ENCODE results near the gene EPHX1.
"Not testable (repeated sequence)": the region's sequence is repeated elsewhere in the genome, so short reads cannot be mapped to it uniquely, and the experiment has no call there.

Gene EPHX1

DNA sequence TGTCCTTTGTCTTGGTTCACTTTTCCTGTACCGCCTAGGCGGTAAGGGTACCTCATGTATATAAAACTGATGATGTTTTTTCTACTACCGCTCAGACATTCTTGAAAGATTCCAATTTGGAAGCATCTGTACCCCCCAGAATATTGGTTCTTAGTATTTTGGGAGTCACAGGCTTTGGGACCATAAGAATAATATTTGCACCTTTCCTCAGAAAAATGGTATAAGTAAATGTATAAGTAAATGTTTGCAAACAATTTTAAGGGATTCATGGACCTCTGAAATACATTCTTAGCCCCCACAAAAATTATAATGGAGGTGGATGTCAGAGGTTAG, 31.6 kb upstream of the EPHX1 start:
- H2AFZ ChIP-seq (ENCODE audit: low read length) = no peak overlapping the region
- H3K36me3 ChIP-seq (ENCODE audit: insufficient read depth, low read length) = peaks cover 6% of the 10 kb centered on the region; the same call in 1 of the 2 replicates

DNA sequence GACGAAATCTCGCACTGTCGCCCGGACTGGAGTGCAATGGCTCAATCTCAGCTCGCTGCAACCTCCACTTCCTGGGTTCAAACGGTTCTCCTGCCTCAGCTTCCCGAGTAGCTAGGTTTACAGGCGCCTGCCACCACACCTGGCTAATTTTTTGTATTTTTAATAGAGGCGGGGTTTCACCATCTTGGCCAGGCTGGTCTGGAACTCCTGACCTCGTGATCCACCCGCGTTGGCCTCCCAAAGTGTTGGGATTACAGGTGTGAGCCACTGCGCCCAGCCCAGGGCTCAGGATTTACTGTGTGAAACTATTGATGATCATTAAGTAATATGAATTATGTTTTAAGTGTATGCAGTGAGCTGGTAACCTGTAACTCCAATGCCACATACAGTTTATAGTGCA, 30.8 kb upstream of the EPHX1 start:
- peak overlapping the region; percentile 89 for H3K4me3 ChIP-seq (ENCODE audit: low read length, poor library complexity, severe bottlenecking)
- peaks cover 14% of the 10 kb centered on the region; the same call in 1 of the 2 replicates for H3K36me3 ChIP-seq (ENCODE audit: insufficient read depth, low read length)
- H3K4me1 ChIP-seq (ENCODE audit: insufficient read depth, low read length, poor library complexity, severe bottlenecking) = peaks cover 47% of the 10 kb centered on the region
- not testable (repeated sequence) for H3K9me3 ChIP-seq (ENCODE audit: insufficient read depth, low read depth, low read length); H3F3A ChIP-seq (ENCODE audit: low read depth); H3K27me3 ChIP-seq (ENCODE audit: insufficient read depth, low read length, poor library complexity, severe bottlenecking); H2AFZ ChIP-seq (ENCODE audit: low read length); H3K9me2 ChIP-seq (replicated peaks; ENCODE audit: low read depth, low read length)
- peaks cover 82% of the 10 kb centered on the region for H3K79me2 ChIP-seq (ENCODE audit: insufficient read depth, low read length)
- peak overlapping the region; percentile 73 for H3K4me2 ChIP-seq (ENCODE audit: low read depth, low read length, poor library complexity, severe bottlenecking)
- peaks cover 58% of the 10 kb centered on the region for H4K20me1 ChIP-seq (ENCODE audit: insufficient read depth, low read length, poor library complexity, severe bottlenecking)
- H3K9ac ChIP-seq (ENCODE audit: low read depth, low read length, poor library complexity, severe bottlenecking) = peak overlapping the region; percentile 96

More for the DNA sequence above, 31.6 kb upstream of the EPHX1 start:
- Histone ChIP-seq H3K4me1 (ENCODE audit: insufficient read depth, low read length, poor library complexity, severe bottlenecking) (peaks cover 47% of the 10 kb centered on the region), H3K4me2 (ENCODE audit: low read depth, low read length, poor library complexity, severe bottlenecking) (peak overlapping the region; percentile 73), H3K9me3 (ENCODE audit: insufficient read depth, low read depth, low read length) (no peaks in the 10 kb centered on the region), H3K27me3 (ENCODE audit: insufficient read depth, low read length, poor library complexity, severe bottlenecking) (no peaks in the 10 kb centered on the region), H3K79me2 (ENCODE audit: insufficient read depth, low read length) (peaks cover 73% of the 10 kb centered on the region), H3K4me3 (ENCODE audit: low read length, poor library complexity, severe bottlenecking) (peak overlapping the region; percentile 89), H3F3A (ENCODE audit: low read depth) (peaks cover 2% of the 10 kb centered on the region; the same call in 1 of the 2 replicates), H3K9ac (ENCODE audit: low read depth, low read length, poor library complexity, severe bottlenecking) (peak overlapping the region; percentile 96), H3K9me2 (replicated peaks; ENCODE audit: low read depth, low read length) (no peaks in the 10 kb centered on the region), H4K20me1 (ENCODE audit: insufficient read depth, low read length, poor library complexity, severe bottlenecking) (peaks cover 50% of the 10 kb centered on the region)
- TF ChIP-seq EZH2phosphoT487 (IDR thresholded peaks at IDR 0.05; ENCODE audit: borderline replicate concordance) = no peak
- TF ChIP-seq, protein P1, sequence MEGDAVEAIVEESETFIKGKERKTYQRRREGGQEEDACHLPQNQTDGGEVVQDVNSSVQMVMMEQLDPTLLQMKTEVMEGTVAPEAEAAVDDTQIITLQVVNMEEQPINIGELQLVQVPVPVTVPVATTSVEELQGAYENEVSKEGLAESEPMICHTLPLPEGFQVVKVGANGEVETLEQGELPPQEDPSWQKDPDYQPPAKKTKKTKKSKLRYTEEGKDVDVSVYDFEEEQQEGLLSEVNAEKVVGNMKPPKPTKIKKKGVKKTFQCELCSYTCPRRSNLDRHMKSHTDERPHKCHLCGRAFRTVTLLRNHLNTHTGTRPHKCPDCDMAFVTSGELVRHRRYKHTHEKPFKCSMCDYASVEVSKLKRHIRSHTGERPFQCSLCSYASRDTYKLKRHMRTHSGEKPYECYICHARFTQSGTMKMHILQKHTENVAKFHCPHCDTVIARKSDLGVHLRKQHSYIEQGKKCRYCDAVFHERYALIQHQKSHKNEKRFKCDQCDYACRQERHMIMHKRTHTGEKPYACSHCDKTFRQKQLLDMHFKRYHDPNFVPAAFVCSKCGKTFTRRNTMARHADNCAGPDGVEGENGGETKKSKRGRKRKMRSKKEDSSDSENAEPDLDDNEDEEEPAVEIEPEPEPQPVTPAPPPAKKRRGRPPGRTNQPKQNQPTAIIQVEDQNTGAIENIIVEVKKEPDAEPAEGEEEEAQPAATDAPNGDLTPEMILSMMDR (conservative IDR thresholded peaks at IDR 0.05; ENCODE audit: low read length) = no peak

DNA sequence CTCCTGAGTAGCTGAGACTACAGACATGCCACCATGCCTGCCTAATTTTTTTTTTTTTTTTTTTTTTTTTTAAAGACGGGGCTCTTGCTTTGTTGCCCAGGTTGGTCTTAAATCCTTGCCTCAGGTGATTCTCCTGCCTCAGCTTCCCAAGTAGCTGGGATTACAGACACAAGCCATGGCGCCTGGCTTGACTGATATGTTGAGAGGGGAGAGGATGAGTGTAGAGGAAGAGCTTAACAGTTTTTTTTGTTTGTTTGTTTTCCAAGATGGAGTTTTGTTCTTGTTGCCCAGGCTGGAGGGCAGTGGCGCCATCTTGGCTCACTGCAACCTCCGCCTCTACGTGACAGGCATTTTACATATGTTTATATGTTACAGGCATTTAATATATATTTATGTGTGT, 29.8 kb upstream of the EPHX1 start:
- Histone ChIP-seq H3F3A (ENCODE audit: low read depth) (peaks cover 2% of the 10 kb centered on the region; the same call in 1 of the 2 replicates), H3K27me3 (ENCODE audit: insufficient read depth, low read length, poor library complexity, severe bottlenecking) (no peaks in the 10 kb centered on the region), H3K9me2 (replicated peaks; ENCODE audit: low read depth, low read length) (no peaks in the 10 kb centered on the region), H3K79me2 (ENCODE audit: insufficient read depth, low read length) (peaks cover 92% of the 10 kb centered on the region), H3K4me1 (ENCODE audit: insufficient read depth, low read length, poor library complexity, severe bottlenecking) (peaks cover 46% of the 10 kb centered on the region), H3K9me3 (ENCODE audit: insufficient read depth, low read depth, low read length) (no peaks in the 10 kb centered on the region), H3K4me2 (ENCODE audit: low read depth, low read length, poor library complexity, severe bottlenecking) (peak overlapping the region; percentile 73), H2AFZ (ENCODE audit: low read length) (no peak overlapping the region), H4K20me1 (ENCODE audit: insufficient read depth, low read length, poor library complexity, severe bottlenecking) (peaks cover 63% of the 10 kb centered on the region), H3K4me3 (ENCODE audit: low read length, poor library complexity, severe bottlenecking) (peak overlapping the region; percentile 89), H3K36me3 (ENCODE audit: insufficient read depth, low read length) (peaks cover 20% of the 10 kb centered on the region; the same call in 1 of the 2 replicates), H3K9ac (ENCODE audit: low read depth, low read length, poor library complexity, severe bottlenecking) (peak overlapping the region; percentile 96)
- TF ChIP-seq, protein P1 (conservative IDR thresholded peaks at IDR 0.05; ENCODE audit: low read length) = no peak
- no peak for TF ChIP-seq EZH2phosphoT487 (IDR thresholded peaks at IDR 0.05; ENCODE audit: borderline replicate concordance)

DNA sequence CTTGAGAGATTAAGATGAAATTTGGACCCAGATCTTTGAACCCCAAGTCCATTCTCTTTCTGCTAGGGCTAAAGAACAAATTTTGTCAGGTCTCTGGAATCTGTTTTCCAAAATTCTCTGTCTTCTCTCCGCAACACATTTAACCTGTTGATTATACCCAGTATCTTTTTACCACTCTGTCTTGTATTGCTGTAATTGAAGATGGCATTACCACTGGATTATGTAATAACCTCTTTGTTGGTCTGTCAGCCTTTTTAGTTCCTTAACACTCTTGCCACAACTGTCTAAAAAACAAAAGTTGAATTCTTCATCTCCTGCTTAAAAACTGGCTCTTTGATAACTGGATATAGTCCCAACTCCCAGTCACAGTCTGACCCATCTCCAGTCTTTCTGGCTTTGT, 29.3 kb upstream of the EPHX1 start:
- Histone ChIP-seq H3K9ac (ENCODE audit: low read depth, low read length, poor library complexity, severe bottlenecking) (no peak overlapping the region), H3K4me3 (ENCODE audit: low read length, poor library complexity, severe bottlenecking) (peak overlapping the region; percentile 89), H3F3A (ENCODE audit: low read depth) (peaks cover 2% of the 10 kb centered on the region; the same call in 1 of the 2 replicates), H4K20me1 (ENCODE audit: insufficient read depth, low read length, poor library complexity, severe bottlenecking) (peaks cover 64% of the 10 kb centered on the region), H3K36me3 (ENCODE audit: insufficient read depth, low read length) (peaks cover 23% of the 10 kb centered on the region; the same call in 1 of the 2 replicates), H3K79me2 (ENCODE audit: insufficient read depth, low read length) (peaks cover 96% of the 10 kb centered on the region), H3K9me3 (ENCODE audit: insufficient read depth, low read depth, low read length) (no peaks in the 10 kb centered on the region), H2AFZ (ENCODE audit: low read length) (no peak overlapping the region), H3K4me2 (ENCODE audit: low read depth, low read length, poor library complexity, severe bottlenecking) (peak overlapping the region; percentile 73), H3K9me2 (replicated peaks; ENCODE audit: low read depth, low read length) (no peaks in the 10 kb centered on the region), H3K27me3 (ENCODE audit: insufficient read depth, low read length, poor library complexity, severe bottlenecking) (no peaks in the 10 kb centered on the region), H3K4me1 (ENCODE audit: insufficient read depth, low read length, poor library complexity, severe bottlenecking) (peaks cover 46% of the 10 kb centered on the region)
- TF ChIP-seq EZH2phosphoT487 (IDR thresholded peaks at IDR 0.05; ENCODE audit: borderline replicate concordance) = no peak
- TF ChIP-seq, protein P1 (conservative IDR thresholded peaks at IDR 0.05; ENCODE audit: low read length) = no peak

DNA sequence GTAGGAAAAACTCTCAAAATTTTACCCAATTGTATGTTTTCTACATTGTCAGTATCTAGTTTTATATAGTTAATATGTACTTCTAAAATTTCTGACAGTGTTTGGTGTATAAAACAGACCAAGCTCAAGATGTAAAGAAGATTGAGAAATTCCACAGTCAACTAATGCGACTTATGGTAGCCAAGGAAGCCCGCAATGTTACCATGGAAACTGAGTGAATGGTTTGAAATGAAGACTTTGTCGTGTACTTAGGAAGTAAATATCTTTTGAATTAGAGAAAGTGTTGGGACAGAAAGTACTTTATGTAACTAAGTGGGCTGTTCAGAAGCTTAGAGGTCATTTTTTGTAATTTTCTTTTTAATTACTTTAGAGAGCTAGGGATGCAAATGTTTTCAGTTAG, 20.8 kb upstream of the EPHX1 start:
- not testable (repeated sequence) for H2AFZ ChIP-seq (ENCODE audit: low read length); H3K9me2 ChIP-seq (replicated peaks; ENCODE audit: low read depth, low read length); H3K9me3 ChIP-seq (ENCODE audit: insufficient read depth, low read depth, low read length); H3K4me1 ChIP-seq (ENCODE audit: insufficient read depth, low read length, poor library complexity, severe bottlenecking); H3K4me2 ChIP-seq (ENCODE audit: low read depth, low read length, poor library complexity, severe bottlenecking); H3K27me3 ChIP-seq (ENCODE audit: insufficient read depth, low read length, poor library complexity, severe bottlenecking); H3K9ac ChIP-seq (ENCODE audit: low read depth, low read length, poor library complexity, severe bottlenecking); H3K4me3 ChIP-seq (ENCODE audit: low read length, poor library complexity, severe bottlenecking); H3F3A ChIP-seq (ENCODE audit: low read depth)
- Histone ChIP-seq H3K79me2 (ENCODE audit: insufficient read depth, low read length) (peaks cover 61% of the 10 kb centered on the region), H4K20me1 (ENCODE audit: insufficient read depth, low read length, poor library complexity, severe bottlenecking) (peaks cover 39% of the 10 kb centered on the region), H3K36me3 (ENCODE audit: insufficient read depth, low read length) (peaks cover 86% of the 10 kb centered on the region)
